Measurements from ENCODE around the gene NUCKS1. TPM values are rescaled to one million over a fixed set of nuclear protein-coding genes. Genes with fewer than 3 reads are reported as not detected.

The NUCKS1 gene
- total RNA-seq, 4 donors from 2014 or later: 122 to 237 (median 177) TPM

DNA sequence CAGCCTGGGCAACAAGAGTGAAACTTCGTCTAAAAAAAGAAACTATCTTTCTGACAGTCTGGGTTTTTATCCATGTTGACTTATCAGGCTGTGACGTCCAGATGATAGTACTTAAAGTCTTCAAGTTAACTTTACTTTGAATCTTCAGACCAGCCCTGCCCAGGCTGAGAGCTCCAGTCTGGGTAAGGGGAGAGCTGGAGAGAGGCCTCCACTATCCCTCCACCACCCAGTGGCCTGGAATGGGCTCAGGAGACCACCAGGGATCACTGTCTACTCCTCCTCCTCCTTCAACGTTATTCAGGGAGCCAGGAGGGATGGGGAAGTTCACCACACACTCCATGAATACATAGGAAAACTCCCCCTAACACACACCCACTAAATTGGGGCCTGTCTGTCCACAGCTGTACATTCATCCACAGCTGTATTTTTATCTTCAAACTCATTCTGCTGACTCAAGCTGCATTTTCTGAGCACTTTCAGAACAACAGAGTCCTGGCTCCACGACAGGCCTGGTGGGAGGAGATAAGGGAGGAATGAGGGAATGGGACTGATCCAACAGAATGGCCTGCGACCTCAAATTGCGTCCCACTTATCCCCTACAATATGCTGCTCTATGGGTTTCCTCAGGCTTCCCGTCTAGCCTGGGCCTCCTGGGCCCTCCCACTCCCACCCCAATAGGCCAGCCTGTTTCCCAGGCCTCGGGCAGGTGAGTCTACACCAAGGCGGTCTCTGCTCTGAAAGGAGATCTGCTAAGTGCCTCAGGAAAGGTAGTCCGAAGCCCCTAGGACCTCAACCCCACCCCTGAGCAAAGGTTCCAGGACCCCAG is 71.5 kb downstream of the NUCKS1 start:
- H3K4me3 ChIP-seq (replicated peaks in 1 of 3): no peak overlapping the region
- no peaks in the 10 kb centered on the region for H3K36me3 ChIP-seq
- intact Hi-C loops (cut with DNase I): no loop called here
- peak in 1 of 2 donors; percentile 19 for DNase-seq
- H3K27ac ChIP-seq: peak overlapping the region in 2 of 3 donors; percentile 21 to 41
- 69 to 74% methylated on average over 9 to 10 of the region's 10 CpGs for WGBS, 2 donors
- no peaks in the 10 kb centered on the region for H3K9me3 ChIP-seq
- H3K4me1 ChIP-seq: peaks cover 0 to 13% of the 10 kb centered on the region in 2 donors
- TF ChIP-seq, protein P1, sequence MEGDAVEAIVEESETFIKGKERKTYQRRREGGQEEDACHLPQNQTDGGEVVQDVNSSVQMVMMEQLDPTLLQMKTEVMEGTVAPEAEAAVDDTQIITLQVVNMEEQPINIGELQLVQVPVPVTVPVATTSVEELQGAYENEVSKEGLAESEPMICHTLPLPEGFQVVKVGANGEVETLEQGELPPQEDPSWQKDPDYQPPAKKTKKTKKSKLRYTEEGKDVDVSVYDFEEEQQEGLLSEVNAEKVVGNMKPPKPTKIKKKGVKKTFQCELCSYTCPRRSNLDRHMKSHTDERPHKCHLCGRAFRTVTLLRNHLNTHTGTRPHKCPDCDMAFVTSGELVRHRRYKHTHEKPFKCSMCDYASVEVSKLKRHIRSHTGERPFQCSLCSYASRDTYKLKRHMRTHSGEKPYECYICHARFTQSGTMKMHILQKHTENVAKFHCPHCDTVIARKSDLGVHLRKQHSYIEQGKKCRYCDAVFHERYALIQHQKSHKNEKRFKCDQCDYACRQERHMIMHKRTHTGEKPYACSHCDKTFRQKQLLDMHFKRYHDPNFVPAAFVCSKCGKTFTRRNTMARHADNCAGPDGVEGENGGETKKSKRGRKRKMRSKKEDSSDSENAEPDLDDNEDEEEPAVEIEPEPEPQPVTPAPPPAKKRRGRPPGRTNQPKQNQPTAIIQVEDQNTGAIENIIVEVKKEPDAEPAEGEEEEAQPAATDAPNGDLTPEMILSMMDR (IDR thresholded peaks at IDR 0.05): no peak
- no peak for TF ChIP-seq POLR2A (IDR thresholded peaks at IDR 0.05)
- H3K27me3 ChIP-seq: no peaks in the 10 kb centered on the region

DNA sequence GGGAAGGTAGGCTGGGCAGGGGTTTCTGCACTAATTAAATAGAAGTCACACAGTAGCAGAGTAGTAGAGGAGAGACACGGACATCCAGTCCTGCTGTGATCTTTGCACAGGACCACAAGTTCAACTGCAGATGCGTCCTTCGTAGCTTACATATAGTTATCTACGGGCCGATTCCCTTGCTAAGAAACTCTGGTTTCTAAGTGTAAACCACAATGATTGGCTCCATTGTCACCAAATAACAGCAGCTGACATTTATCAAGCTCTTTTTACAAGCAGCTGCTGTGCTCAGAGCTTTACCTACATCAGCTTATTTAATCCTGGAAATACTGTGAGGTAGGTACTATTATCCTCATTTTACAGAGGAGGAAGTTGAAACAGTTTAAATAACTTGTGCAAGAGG is 72.8 kb downstream of the NUCKS1 start:
- peaks cover 0 to 13% of the 10 kb centered on the region in 2 donors for H3K4me1 ChIP-seq
- 76 to 84% methylated on average over 5 of the region's 5 CpGs for WGBS, 2 donors
- no peaks in the 10 kb centered on the region for H3K36me3 ChIP-seq
- TF ChIP-seq POLR2A (IDR thresholded peaks at IDR 0.05): no peak
- TF ChIP-seq, protein P1 (IDR thresholded peaks at IDR 0.05): no peak
- no peaks in the 10 kb centered on the region for H3K27me3 ChIP-seq
- no peak for DNase-seq
- H3K4me3 ChIP-seq (replicated peaks in 1 of 3): no peak overlapping the region
- no peaks in the 10 kb centered on the region for H3K9me3 ChIP-seq
- no peak overlapping the region for H3K27ac ChIP-seq
- intact Hi-C loops (cut with DNase I): no loop called here

DNA sequence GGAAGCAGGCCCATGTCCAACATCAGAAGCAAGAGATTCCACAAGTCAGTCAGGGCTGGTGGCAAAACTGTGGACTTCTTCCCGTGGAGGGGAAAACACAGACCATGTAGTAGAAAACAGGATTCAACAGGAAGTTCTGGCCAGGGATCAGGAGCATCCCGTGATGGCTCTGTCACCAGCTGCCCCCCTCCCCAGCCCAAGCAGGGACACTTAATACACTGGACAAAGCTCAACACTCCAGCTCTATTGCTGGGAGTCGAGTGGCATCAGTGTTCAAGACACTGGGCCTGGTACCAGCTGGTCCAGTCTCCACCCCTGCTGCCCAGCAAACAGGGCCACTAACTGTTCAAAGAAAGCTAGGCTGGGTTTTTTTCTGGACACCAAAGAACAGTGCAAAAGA is 73.4 kb downstream of the NUCKS1 start:
- DNase-seq: no peak
- Histone ChIP-seq H3K27ac (no peak overlapping the region), H3K9me3 (no peaks in the 10 kb centered on the region), H3K27me3 (no peaks in the 10 kb centered on the region), H3K4me3 (replicated peaks in 1 of 3) (no peak overlapping the region), H3K4me1 (peaks cover 0 to 13% of the 10 kb centered on the region in 2 donors), H3K36me3 (no peaks in the 10 kb centered on the region)
- TF ChIP-seq, protein P1 (IDR thresholded peaks at IDR 0.05): no peak
- no peak for TF ChIP-seq POLR2A (IDR thresholded peaks at IDR 0.05)
- WGBS, 2 donors: 53 to 67% methylated on average over 3 of the region's 3 CpGs
- intact Hi-C loops (cut with DNase I): no loop called here

DNA sequence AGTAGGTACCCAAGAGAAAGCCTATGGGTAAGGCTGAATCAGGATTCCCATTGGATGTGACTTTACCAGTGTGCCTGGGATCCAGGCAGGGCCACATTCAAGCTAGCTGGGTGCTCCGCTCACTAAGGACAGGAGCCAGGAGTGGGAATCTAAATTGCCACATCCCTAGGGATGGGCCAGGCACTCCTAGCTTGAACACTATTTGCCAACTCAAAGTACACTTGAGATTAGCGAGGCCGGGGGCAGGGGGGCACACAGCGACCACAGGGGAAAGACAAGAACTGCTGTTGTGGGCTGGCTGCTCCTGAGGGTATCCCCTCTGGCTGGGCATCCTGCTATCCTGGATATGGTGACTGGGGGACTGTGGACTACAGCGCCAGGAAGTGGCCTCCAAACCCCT is 74.0 kb downstream of the NUCKS1 start:
- Histone ChIP-seq H3K4me1 (peaks cover 0 to 13% of the 10 kb centered on the region in 2 donors), H3K9me3 (no peaks in the 10 kb centered on the region), H3K4me3 (replicated peaks in 1 of 3) (no peak overlapping the region), H3K27me3 (no peaks in the 10 kb centered on the region), H3K27ac (no peak overlapping the region), H3K36me3 (no peaks in the 10 kb centered on the region)
- intact Hi-C loops (cut with DNase I): no loop called here
- no peak for TF ChIP-seq POLR2A (IDR thresholded peaks at IDR 0.05)
- TF ChIP-seq, protein P1 (IDR thresholded peaks at IDR 0.05): no peak
- WGBS, 2 donors: 79 to 83% methylated on average over 5 of the region's 5 CpGs
- DNase-seq: no peak

DNA sequence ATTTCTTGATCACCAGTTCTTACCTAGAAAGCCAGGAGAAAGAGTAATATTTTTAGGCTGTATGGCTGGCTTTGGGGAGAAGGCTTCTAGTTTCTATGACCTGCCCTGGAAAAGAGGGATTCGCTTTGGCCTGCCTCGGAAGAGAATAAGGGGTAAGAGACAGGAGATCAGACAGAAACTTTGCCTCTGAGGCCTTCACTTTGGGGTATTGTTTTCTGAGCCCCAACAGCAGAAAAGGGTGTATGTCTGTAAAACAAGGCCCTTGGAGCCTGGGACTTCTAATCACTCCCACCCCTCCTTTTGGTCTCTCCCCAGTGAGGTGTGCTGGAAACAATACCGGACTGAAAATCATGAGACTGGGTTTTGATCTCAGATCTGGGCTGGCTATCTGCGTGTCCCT is 74.7 kb downstream of the NUCKS1 start:
- Histone ChIP-seq H3K4me1 (peaks cover 0 to 9% of the 10 kb centered on the region in 2 donors), H3K27me3 (no peaks in the 10 kb centered on the region), H3K27ac (no peak overlapping the region), H3K4me3 (replicated peaks in 1 of 3) (no peak overlapping the region), H3K9me3 (no peaks in the 10 kb centered on the region), H3K36me3 (no peaks in the 10 kb centered on the region)
- WGBS, 2 donors: 95 to 100% methylated on average over 4 of the region's 4 CpGs
- no peak for DNase-seq
- intact Hi-C loops (cut with DNase I): no loop called here
- TF ChIP-seq, protein P1 (IDR thresholded peaks at IDR 0.05): no peak
- TF ChIP-seq POLR2A (IDR thresholded peaks at IDR 0.05): no peak

Data from thyroid gland (tissue), 4 donors.